Stimulated activated CD4-positive, alpha-beta T cell treated with anti-CD3 and anti-CD28 coated beads, Interleukin-1b, Interleukin-23, amount 100 ng/mL, for 1 hour (primary cell): ENCODE measurements around the gene ENO2.
A peak's percentile ranks its signal among the peaks of the same experiment; 100 is the strongest.
"Not testable (repeated sequence)": the region's sequence is repeated elsewhere in the genome, so short reads cannot be mapped to it uniquely, and the experiment has no call there.

Source experiments
- DNase-seq, 2 donors: peaks; one replicate each; pipeline ENCODE4 v3.0.0-alpha.2; 2020; ENCODE audit warnings: low read depth in 2 of 2

ENO2 gene

GRCh38 chr12:6914246-6914946 lies at the start of gene ENO2:
TSS of gene ENO2 (plus strand) at chr12:6914580. CDS start at chr12:6915833, 1,253 bp downstream.
- peak; percentile 63 to 73 for DNase-seq

DNA sequence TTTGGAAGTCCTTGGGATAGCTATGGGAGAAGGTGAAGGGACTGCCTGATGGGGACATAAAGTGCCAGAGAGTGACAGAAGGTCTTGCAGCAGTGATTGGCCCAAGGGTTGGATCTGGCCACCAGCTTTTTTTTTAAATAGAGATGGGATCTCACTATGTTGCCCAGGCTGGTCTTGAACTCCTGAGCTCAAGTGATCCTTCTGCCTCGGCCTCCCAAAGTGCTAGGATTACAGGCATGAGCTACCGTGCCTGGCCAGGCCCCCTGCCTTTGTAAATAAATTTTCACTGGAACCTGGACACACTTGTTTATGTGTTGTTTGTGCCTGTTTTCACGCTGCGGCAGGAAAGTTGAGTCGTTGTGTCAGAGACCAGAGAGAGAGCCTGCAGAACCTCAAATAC lies 49.1 kb upstream of the ENO2 start:
- not testable (repeated sequence) for DNase-seq

DNA sequence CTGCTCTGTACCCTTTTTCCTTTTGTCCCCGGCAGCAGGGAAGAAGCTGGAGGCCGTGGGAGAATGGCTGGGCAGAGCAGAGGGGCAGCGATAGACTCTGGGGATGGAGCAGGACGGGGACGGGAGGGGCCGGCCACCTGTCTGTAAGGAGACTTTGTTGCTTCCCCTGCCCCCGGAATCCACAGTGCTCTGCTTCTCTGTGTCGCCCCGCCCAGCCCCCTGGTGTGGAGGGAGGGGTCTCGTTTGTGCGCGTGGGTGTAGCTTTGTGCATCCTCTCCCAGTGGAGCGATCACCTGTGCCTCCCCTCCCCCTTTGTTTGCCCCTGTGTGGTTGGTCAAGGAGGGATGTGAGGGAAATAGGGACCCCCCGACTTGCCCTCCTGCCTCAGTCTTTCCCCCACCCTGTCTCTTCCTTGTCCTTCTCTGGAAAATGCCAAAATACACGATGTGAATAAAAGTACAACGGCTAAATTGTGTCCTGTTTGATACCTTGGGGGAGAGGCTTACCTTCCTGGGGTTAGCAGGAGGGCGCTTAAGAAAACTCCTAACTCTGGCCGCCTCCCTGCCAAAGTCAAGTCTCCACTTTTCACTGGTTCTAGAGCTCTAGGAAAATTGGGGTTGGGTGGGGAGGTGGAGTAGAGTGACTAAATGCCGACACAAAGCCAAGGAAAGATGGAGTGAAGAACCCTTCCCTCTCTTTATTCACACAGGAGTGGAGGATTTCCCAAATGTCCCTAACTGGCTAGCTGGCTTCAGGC lies 48.0 kb upstream of the ENO2 start:
- DNase-seq = no peak

DNA sequence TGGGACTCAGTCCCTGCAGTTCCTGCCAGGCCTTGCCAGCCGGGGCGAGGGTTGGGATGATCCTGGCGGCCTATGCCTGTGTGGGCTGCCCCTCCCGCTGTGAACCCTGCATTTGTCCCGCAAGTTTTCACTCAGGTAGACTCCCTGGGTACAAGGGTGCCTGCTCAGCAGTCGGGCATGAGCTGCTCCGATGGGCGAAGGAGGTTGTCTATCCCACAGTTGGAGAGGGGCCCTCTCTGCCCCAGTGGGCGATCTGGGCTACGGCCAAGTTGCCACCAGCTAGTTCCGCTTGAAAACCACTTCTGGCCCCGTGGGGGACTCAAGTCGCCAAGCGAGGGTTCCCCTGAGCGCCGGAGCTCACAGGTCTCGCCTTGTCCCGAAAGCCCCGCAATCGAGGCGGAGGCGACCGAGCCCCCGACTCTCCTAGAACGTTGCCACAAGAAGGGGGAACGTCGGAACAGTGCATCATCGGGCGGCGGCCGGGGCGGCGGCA lies 47.4 kb upstream of the ENO2 start:
- DNase-seq = no peak

DNA sequence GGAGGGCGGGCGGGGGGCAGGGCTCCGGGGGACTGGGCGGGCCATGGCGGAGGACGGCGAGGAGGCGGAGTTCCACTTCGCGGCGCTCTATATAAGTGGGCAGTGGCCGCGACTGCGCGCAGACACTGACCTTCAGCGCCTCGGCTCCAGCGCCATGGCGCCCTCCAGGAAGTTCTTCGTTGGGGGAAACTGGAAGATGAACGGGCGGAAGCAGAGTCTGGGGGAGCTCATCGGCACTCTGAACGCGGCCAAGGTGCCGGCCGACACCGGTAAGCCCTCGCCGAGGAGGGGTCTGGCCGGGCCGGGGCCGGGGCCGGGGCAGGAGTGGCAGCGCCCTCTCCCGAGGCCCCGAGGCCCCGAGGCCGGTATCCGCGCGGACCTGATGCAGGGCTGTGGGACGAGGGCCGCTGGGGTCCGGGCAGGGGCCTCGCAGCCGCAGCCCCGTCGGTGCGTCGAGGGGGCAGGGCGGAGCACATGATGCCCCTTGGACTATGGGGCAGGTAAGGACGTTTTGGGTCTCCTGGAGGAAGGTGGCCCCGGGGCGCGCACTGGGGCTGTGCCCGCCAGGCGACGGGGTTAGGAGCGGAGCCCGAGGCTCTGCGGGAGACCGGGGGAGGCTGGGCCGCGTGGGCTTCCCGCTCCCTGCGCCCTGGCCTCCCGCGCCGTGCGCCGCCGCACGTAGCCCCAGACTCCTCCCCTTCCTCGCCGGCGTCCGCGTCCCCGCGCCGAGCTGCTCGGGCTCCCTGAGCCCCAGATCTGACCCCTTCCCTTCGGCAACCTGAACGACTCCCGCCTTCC lies 46.8 kb upstream of the ENO2 start, which contains the start of gene TPI1:
Gene TPI1, plus strand, starts transcription at position 119 of the 798 bp plus-strand sequence. Its CDS starts 36 bp downstream, at position 155.
- DNase-seq = peak; percentile 63 to 65

DNA sequence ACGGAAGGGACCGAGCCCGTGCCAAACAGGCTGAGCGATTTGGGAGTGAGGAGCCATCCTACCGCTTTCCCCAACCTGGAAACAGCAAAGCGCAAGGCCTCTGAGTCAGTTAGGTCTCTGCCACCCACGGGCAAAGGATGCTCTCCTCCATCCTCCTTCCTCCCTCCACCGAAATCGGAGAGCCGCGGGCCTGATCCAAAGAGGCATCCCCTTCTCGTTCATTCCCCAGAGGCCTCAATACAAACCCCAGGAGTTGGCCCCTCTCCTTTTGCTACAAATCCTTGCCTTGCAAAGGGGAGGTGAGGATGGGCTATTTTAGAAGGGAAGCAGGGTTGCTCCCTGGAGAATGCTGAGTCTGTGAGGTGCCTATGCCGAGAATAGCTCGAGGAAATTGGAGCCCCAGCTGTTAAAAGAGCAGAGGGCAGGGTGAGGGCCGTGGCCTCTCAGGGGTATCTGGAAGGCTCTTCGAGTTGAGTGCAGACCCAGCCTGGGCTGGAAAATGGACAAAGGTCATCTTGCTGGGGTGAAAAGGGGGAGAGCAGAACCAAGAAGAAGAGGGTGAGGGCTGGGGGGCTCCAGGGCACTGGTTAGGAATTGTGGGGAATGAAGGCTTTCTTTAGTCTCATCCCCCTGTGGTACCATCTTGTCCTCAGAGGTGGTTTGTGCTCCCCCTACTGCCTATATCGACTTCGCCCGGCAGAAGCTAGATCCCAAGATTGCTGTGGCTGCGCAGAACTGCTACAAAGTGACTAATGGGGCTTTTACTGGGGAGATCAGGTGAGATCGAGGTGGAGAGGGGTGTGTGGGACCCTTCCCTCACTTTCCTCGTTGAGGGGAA lies 46.0 kb upstream of the ENO2 start:
- DNase-seq = no peak

DNA sequence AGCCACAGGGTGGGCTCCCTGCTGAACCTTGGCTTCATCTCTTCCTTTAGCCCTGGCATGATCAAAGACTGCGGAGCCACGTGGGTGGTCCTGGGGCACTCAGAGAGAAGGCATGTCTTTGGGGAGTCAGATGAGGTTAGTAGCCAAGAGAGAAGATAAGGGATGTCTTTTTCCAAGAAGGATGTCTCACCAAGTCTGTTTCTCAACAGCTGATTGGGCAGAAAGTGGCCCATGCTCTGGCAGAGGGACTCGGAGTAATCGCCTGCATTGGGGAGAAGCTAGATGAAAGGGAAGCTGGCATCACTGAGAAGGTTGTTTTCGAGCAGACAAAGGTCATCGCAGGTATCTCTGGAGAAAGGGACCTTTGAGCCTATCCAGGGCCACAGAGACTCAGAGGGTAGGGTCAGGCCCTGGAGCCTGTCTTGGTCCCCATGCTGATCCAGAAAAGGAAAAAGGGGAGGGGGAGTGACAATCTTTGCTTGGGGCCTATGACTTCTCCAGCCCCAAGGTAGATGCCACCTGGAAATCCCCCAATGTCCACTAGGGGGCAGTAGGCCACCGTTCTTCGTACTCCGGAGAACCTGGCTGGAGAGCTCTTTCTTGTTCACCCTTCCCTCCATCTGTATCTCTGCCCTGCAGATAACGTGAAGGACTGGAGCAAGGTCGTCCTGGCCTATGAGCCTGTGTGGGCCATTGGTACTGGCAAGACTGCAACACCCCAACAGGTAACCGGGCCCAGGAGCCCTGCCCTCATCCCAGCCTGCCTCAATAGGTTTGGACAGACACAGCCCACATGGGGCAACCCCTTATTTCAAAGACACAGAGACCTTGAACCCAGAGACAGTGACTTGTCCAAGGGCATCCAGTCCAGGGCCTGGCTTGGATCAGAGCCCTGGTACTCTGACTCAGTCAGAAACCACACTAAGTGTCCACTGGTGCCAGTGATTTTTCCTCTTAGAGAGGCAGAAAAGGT lies 45.0 kb upstream of the ENO2 start:
- DNase-seq = peak; percentile 75 to 77

DNA sequence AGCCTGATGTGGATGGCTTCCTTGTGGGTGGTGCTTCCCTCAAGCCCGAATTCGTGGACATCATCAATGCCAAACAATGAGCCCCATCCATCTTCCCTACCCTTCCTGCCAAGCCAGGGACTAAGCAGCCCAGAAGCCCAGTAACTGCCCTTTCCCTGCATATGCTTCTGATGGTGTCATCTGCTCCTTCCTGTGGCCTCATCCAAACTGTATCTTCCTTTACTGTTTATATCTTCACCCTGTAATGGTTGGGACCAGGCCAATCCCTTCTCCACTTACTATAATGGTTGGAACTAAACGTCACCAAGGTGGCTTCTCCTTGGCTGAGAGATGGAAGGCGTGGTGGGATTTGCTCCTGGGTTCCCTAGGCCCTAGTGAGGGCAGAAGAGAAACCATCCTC lies 44.1 kb upstream of the ENO2 start:
- not testable (repeated sequence) for DNase-seq

GRCh38 chr12:6871052-6871957 lies 43.1 kb upstream of the ENO2 start:
- no peak for DNase-seq

DNA sequence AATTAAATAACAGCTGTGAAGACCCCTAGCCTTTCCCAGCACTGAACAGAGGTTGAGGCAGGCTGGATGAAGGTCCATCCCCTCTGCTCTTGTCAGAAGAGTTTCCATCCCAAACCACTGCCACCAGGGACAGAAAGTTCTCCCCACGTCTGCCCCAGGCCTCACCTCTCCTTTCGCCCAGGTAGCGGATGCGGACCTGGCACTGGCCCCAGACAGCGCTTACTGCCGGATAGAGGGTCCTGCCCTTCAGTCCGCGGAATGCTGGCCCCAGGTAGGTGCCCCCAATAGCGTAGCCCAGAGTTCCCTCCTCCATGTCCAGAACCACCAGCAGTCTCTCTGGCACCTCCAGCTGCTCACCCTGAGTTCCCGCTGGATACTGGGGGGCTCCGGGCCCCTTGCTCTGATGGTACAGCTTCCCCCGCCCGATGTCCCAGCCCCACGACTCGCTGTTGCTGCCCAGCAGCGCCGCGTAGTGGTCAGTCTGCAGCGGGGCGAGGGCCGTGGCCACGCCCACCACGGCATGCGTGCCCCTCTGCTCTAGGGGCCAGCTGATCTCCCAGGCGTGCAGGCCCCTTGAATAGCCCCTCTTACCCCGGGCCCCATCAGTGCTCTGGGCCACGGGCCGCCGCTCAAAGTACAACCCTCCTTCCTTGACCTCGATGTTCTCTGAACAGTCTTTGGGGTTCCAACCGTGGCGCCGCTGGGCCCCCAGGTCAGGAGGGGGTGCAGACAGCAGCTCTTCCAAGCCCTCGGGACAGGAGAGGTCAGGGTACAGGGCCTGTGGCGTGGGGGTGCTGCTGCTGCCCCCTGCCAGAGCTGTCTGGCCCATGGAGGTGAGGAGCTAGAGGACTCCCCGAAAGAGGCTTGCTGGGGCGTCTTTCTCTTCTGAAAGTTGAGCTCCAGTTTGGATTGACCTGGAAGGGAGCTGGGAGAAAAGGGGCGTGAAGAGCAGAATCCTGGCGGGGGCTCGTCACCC lies 42.0 kb upstream of the ENO2 start:
- peak; percentile 54 to 78 for DNase-seq

- DNase-seq = peak; percentile 97 to 100
Observed at GRCh38 chr12:6873094-6874014, 41.0 kb upstream of the ENO2 start, which contains the start of gene SPSB2. TSS of gene SPSB2 (minus strand) at chr12:6873303. CDS start at chr12:6872901, 402 bp downstream.

DNA sequence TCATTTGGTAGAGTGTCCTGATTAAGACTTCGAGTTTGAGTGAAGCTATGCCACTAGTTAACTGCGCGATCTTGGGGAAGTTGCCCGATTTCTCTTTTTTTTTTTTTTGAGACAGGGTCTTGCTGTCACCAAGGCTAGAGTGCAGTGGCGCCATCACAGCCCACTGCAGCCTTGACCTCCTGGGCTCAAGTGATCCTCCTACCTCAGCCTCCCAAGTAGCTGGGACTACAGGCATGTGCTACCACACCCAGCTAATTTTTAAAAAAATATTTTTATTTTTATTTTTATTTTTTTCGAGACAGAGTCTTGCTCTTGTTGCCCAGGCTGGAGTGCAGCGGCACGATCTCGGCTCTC lies 40.4 kb upstream of the ENO2 start:
- not testable (repeated sequence) for DNase-seq

GRCh38 chr12:6879824-6880223 lies 34.6 kb upstream of the ENO2 start:
- not testable (repeated sequence) for DNase-seq

DNA sequence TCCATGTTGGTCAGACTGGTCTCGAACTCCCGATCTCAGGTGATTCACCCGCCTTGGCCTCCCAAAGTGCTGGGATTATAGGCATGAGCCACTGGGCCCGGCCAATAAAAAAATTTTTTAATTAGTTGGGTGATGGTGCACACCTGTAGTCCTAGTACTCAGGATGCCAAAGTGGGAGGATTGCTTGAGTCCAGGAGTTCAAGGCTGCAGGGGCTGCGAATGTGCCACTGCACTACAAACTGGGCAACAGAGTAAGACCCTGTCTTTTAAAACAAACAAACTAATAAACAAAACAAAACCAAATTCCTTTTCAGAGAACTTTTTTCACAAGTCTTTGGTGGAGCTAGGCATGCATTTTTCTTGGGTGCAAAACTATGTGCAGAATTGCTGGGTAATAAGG lies 31.1 kb upstream of the ENO2 start:
- DNase-seq = no peak

- DNase-seq = no peak
Observed at GRCh38 chr12:6883683-6884082, 30.7 kb upstream of the ENO2 start.

GRCh38 chr12:6884539-6884938 lies 29.8 kb upstream of the ENO2 start:
- DNase-seq = no peak
